Transverse colon (tissue), 4 donors: ENCODE measurements around the gene SLC4A4.

ENCODE experiments used
- CTCF ChIP-seq, 5 experiments: fragments of 200-600 bp in 3 of 5; fragments of 450-650 bp in 2 of 5; sonication (generic) in 3 of 5; IDR thresholded peaks; 1 replicate in 2 of 5; 2 replicates in 3 of 5; pipeline ENCODE4 v1.5.1; 2016 to 2017; ENCODE audit warnings: antibody characterized with exemption in 5 of 5, inconsistent platforms in 3 of 5, mild to moderate bottlenecking in 2 of 5, moderate library complexity in 1 of 5
- POLR2A ChIP-seq: fragments of 450-650 bp; IDR thresholded peaks from one replicate; pipeline ENCODE4 v1.6.1; 2016; ENCODE audit warnings: antibody characterized with exemption, mild to moderate bottlenecking, moderate library complexity
- POLR2AphosphoS5 ChIP-seq, 3 donors: sonication (generic); formaldehyde crosslinking; IDR thresholded peaks; one replicate each; pipeline ENCODE4 v1.6.1; 2016; ENCODE audit warnings: antibody characterized with exemption in 3 of 3

- TF ChIP-seq CTCF (IDR thresholded peaks at IDR 0.05) (no peak), POLR2A (no peak), POLR2AphosphoS5 (IDR thresholded peaks at IDR 0.05) (no peak)
Measured at GRCh38 chr4:71429106-71429505, 90.3 kb downstream of the SLC4A4 start.
